Endodermal cell (in vitro differentiated cells): Measurements from ENCODE around the gene ARID5B. TPM values are rescaled to one million over a fixed set of nuclear protein-coding genes. Genes with fewer than 3 reads are reported as not detected.

ENCODE experiments used
- DNase-seq: peaks from one replicate; pipeline ENCODE4 v3.0.0-alpha.2; 2017
- H3K27ac ChIP-seq: 2 replicates; pipeline ENCODE4 v1.5.1; 2013; ENCODE audit warnings: mild to moderate bottlenecking, low read depth, low read length, moderate library complexity
- H3K27me3 ChIP-seq: 2 replicates; pipeline ENCODE4 v1.6.1; 2013; ENCODE audit warnings: mild to moderate bottlenecking, low read length, moderate library complexity; ENCODE audit not compliant: insufficient read depth, control insufficient read depth, poor library complexity, severe bottlenecking
- H3K36me3 ChIP-seq: 2 replicates; pipeline ENCODE4 v1.7.0; 2013; ENCODE audit warnings: mild to moderate bottlenecking, low read length, moderate library complexity; ENCODE audit not compliant: control insufficient read depth, insufficient read depth
- H3K4me1 ChIP-seq: one replicate; pipeline ENCODE4 v1.7.0; 2013; ENCODE audit warnings: low read length; ENCODE audit not compliant: control insufficient read depth, insufficient read depth
- H3K4me3 ChIP-seq: 2 replicates; pipeline ENCODE4 v1.5.1; 2013; ENCODE audit warnings: mild to moderate bottlenecking, low read length, moderate library complexity
- H3K9ac ChIP-seq: 2 replicates; pipeline ENCODE4 v1.6.1; 2013; ENCODE audit warnings: mild to moderate bottlenecking, low read length, moderate library complexity; ENCODE audit not compliant: poor library complexity, severe bottlenecking; ENCODE audit errors: extremely low read depth
- H3K9me3 ChIP-seq: 2 replicates; pipeline ENCODE4 v1.6.1; 2013; ENCODE audit warnings: mild to moderate bottlenecking, low read length, moderate library complexity; ENCODE audit not compliant: control insufficient read depth
- H3K27ac Mint-ChIP-seq: 2 replicates; pipeline ENCODE4 v1.8.0; 2020; ENCODE audit warnings: mixed read lengths
- H3K27me3 Mint-ChIP-seq: 2 replicates; pipeline ENCODE4 v1.8.0; 2021; ENCODE audit warnings: mild to moderate bottlenecking, mixed read lengths; ENCODE audit not compliant: insufficient read depth
- H3K36me3 Mint-ChIP-seq: 2 replicates; pipeline ENCODE4 v1.8.0; 2020; ENCODE audit warnings: low read depth, mixed read lengths
- H3K4me1 Mint-ChIP-seq: 2 replicates; pipeline ENCODE4 v1.8.0; 2020; ENCODE audit warnings: mixed read lengths
- H3K4me3 Mint-ChIP-seq: 2 replicates; pipeline ENCODE4 v1.8.0; 2020; ENCODE audit warnings: mild to moderate bottlenecking, moderate library complexity, mixed read lengths
- H3K9me3 Mint-ChIP-seq: 2 replicates; pipeline ENCODE4 v1.8.0; 2020; ENCODE audit warnings: mild to moderate bottlenecking, mixed read lengths
- WGBS, 2 experiments: methylation state at CpG; one replicate each; pipeline versions ENCODE4 v1.1.5 to v1.1.7; 2013; ENCODE audit warnings: missing lambda C conversion rate in 2 of 2, mixed read lengths in 1 of 2; ENCODE audit not compliant: insufficient coverage in 1 of 2, insufficient read length in 1 of 2; 5-methylcytosine and 5-hydroxymethylcytosine counted together
- total RNA-seq, 2 donors: library from RNA; stranded (reverse); fragmentation: NEBNext Ultra II Directional in 1 of 2; extraction: Animal tissue kit (Norgen Biotek cat#: 25700) in 1 of 2; gene quantifications; 2 replicates in 1 of 2; 3 replicates in 1 of 2; pipeline ENCODE4 v1.2.1, GENCODE V29; 2021
- TF ChIP-seq, protein P1 (sequence below): fragments of 200-600 bp; sonication (generic); conservative IDR thresholded peaks from 2 replicates; pipeline ENCODE4 v1.5.0; 2021; ENCODE audit warnings: antibody characterized with exemption, mild to moderate bottlenecking

The ARID5B gene
- total RNA-seq, 2 donors from 2014 or later = 1.2 to 1.8 TPM

DNA sequence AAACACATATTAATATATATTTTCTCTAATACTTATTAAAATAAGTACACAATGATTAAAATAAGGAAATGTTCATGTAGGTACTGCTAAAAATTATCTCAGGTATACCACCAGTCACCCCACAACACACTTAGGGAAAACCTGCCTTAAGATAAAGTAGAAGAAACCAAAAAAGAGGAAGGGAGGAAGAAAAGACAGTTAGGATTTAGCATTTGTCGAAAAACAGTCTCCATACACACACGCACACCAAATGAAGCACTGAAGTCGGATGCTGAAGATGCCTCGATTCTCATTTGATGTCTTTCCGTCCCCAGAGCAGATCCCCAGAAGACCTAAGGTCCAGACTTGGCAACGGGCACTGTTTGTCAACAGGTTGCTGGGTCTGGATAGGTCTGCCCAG lies 30.0 kb upstream of the ARID5B start:
- H3K4me3 Mint-ChIP-seq = no peak overlapping the region
- no peaks in the 10 kb centered on the region for H3K36me3 Mint-ChIP-seq
- no peak for DNase-seq
- H3K4me1 Mint-ChIP-seq = peaks cover 10% of the 10 kb centered on the region
- TF ChIP-seq, protein P1, sequence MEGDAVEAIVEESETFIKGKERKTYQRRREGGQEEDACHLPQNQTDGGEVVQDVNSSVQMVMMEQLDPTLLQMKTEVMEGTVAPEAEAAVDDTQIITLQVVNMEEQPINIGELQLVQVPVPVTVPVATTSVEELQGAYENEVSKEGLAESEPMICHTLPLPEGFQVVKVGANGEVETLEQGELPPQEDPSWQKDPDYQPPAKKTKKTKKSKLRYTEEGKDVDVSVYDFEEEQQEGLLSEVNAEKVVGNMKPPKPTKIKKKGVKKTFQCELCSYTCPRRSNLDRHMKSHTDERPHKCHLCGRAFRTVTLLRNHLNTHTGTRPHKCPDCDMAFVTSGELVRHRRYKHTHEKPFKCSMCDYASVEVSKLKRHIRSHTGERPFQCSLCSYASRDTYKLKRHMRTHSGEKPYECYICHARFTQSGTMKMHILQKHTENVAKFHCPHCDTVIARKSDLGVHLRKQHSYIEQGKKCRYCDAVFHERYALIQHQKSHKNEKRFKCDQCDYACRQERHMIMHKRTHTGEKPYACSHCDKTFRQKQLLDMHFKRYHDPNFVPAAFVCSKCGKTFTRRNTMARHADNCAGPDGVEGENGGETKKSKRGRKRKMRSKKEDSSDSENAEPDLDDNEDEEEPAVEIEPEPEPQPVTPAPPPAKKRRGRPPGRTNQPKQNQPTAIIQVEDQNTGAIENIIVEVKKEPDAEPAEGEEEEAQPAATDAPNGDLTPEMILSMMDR = no peak
- peaks cover 9% of the 10 kb centered on the region for H3K9me3 Mint-ChIP-seq
- no peak overlapping the region for H3K4me3 ChIP-seq
- no peak overlapping the region for H3K27ac Mint-ChIP-seq
- 91 to 94% methylated on average over 3 to 6 of the region's 6 CpGs for WGBS, 2 experiments
- H3K9me3 ChIP-seq = no peaks in the 10 kb centered on the region
- no peak overlapping the region for H3K9ac ChIP-seq
- H3K36me3 ChIP-seq = no peaks in the 10 kb centered on the region
- H3K27me3 Mint-ChIP-seq = peaks cover 6% of the 10 kb centered on the region
- H3K27me3 ChIP-seq = no peaks in the 10 kb centered on the region
- no peak overlapping the region for H3K27ac ChIP-seq
- peaks cover 3% of the 10 kb centered on the region for H3K4me1 ChIP-seq

DNA sequence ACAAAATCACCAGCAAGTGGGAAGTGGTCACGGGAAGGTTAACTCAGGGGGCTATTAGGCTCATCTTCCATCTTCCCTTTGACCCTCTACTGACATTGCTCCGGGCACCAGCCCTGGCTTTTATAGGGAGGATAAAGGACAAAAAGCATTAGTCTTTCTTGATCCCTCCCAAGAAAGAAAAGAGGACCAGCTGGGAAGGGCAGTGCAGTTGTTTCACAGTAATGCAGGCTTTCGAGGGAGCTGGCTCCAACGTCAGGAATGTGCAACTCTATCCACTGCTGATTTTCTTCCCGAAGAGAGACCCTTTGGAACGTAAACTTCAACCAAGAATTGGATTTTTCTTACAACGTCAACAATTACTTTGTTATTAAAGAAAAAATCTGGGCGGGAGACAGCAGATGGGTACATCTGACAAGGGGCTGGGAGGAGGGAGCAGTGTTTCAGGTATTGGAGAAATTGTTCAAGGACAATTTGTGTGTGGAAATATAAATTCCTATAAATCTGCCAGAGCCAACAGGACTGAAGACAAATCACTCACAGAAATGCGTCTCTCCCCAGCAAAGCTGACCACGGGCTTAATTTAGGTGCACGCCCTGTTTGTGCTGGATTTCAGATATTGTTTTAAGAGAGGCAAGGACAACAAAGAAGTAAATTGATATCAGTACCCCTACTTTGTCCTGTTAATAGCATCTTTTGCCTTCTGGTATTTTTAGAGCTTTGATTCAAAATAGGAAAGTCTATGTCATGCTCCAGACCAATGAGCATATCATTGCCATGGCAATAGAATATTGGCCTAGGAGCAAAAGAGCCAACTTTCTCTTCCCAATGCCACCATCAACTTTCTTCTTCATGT lies 23.4 kb upstream of the ARID5B start:
- peaks cover 8% of the 10 kb centered on the region for H3K4me1 Mint-ChIP-seq
- Histone ChIP-seq H3K27ac (no peak overlapping the region), H3K27me3 (no peaks in the 10 kb centered on the region), H3K4me3 (no peak overlapping the region), H3K9ac (no peak overlapping the region), H3K4me1 (peaks cover 3% of the 10 kb centered on the region), H3K9me3 (no peaks in the 10 kb centered on the region), H3K36me3 (no peaks in the 10 kb centered on the region)
- DNase-seq = no peak
- no peaks in the 10 kb centered on the region for H3K36me3 Mint-ChIP-seq
- H3K9me3 Mint-ChIP-seq = no peaks in the 10 kb centered on the region
- H3K27me3 Mint-ChIP-seq = peaks cover 4% of the 10 kb centered on the region
- no peak overlapping the region for H3K27ac Mint-ChIP-seq
- WGBS, 2 experiments = 81 to 88% methylated on average over 5 to 11 of the region's 11 CpGs
- TF ChIP-seq, protein P1 = no peak
- H3K4me3 Mint-ChIP-seq = no peak overlapping the region

DNA sequence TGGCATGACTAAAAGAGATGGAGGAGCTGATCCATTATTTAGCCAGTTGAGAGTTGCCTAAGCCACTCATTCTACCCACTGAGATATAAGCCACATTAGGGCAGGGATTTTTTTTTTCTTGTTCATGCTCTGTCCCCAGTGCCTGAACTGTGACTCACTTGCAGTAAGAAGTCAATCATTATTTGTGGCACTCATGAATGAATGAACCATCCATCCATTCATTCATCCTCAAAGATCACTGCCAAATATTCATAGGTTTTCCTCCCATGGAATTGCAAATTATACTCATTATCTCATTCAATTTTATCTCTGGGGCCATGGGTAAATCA lies 22.8 kb upstream of the ARID5B start:
- no peaks in the 10 kb centered on the region for H3K9me3 Mint-ChIP-seq
- Histone ChIP-seq H3K4me1 (peaks cover 3% of the 10 kb centered on the region), H3K4me3 (no peak overlapping the region), H3K36me3 (no peaks in the 10 kb centered on the region), H3K27me3 (no peaks in the 10 kb centered on the region), H3K9ac (no peak overlapping the region), H3K9me3 (no peaks in the 10 kb centered on the region), H3K27ac (no peak overlapping the region)
- peaks cover 2% of the 10 kb centered on the region for H3K4me1 Mint-ChIP-seq
- H3K27ac Mint-ChIP-seq = no peak overlapping the region
- no peak for DNase-seq
- TF ChIP-seq, protein P1 = no peak
- H3K4me3 Mint-ChIP-seq = no peak overlapping the region
- peaks cover 4% of the 10 kb centered on the region for H3K27me3 Mint-ChIP-seq
- H3K36me3 Mint-ChIP-seq = no peaks in the 10 kb centered on the region
